CD4-positive, alpha-beta T cell (primary cell): ENCODE data around the gene CDH13. TPM values are rescaled to one million over a fixed set of nuclear protein-coding genes. Genes with fewer than 3 reads are reported as not detected.

Experiments used
- ATAC-seq: fragments of 200-7000 bp; cut with Tn5 transposase; one replicate; pipeline ENCODE4 v1.10.0; 2022; ENCODE audit warnings: mild to moderate bottlenecking; ENCODE audit not compliant: poor library complexity
- CTCF ChIA-PET: fragments of 350-600 bp; sonication (Branson Sonifier 250); formaldehyde crosslinking; loops from one replicate; lab custom pipeline; 2021; ENCODE audit warnings: antibody characterized with exemption, inconsistent platforms; lab: Charles Lee
- POLR2A ChIA-PET: fragments of 350-600 bp; sonication (Branson Sonifier 250); formaldehyde crosslinking; loops from one replicate; lab custom pipeline; 2021; ENCODE audit warnings: antibody characterized with exemption, inconsistent platforms; lab: Charles Lee
- DNase-seq, 14 experiments: peaks; one replicate each; pipeline ENCODE4 v3.0.0-alpha.2; 2013 to 2020; ENCODE audit warnings: mixed read lengths in 2 of 14
- H3K27ac ChIP-seq, 2 donors: one replicate each; pipeline versions ENCODE4 v1.5.1 to v1.7.0; 2013; ENCODE audit warnings: low read length in 2 of 2, low read depth in 1 of 2, mild to moderate bottlenecking in 1 of 2
- H3K27me3 ChIP-seq, 2 experiments: 1 replicate in 1 of 2; 2 replicates in 1 of 2; pipeline versions ENCODE4 v1.6.1 to v1.7.0; 2013; ENCODE audit warnings: low read length in 2 of 2, control low read depth in 1 of 2, mild to moderate bottlenecking in 1 of 2, moderate library complexity in 1 of 2; ENCODE audit not compliant: insufficient read depth in 2 of 2, control insufficient read depth in 1 of 2
- H3K36me3 ChIP-seq: one replicate; pipeline ENCODE4 v1.6.1; 2013; ENCODE audit warnings: low read length, control low read depth; ENCODE audit not compliant: insufficient read depth
- H3K4me1 ChIP-seq: one replicate; pipeline ENCODE4 v1.6.1; 2013; ENCODE audit warnings: low read length, control low read depth; ENCODE audit not compliant: insufficient read depth
- H3K4me3 ChIP-seq: one replicate; pipeline ENCODE4 v1.5.1; 2013; ENCODE audit warnings: mild to moderate bottlenecking, low read length, moderate library complexity
- H3K9me3 ChIP-seq, 2 experiments: 1 replicate in 1 of 2; 2 replicates in 1 of 2; pipeline versions ENCODE4 v1.6.1 to v1.7.0; 2013; ENCODE audit warnings: low read length in 2 of 2, mild to moderate bottlenecking in 2 of 2, control low read depth in 1 of 2, moderate library complexity in 1 of 2; ENCODE audit not compliant: control insufficient read depth in 1 of 2, insufficient read depth in 1 of 2
- H3K27ac Mint-ChIP-seq: one replicate; pipeline ENCODE4 v1.8.0; 2020; ENCODE audit warnings: mixed read lengths
- H3K27me3 Mint-ChIP-seq: one replicate; pipeline ENCODE4 v1.8.0; 2021; ENCODE audit warnings: mixed read lengths
- H3K36me3 Mint-ChIP-seq: one replicate; pipeline ENCODE4 v1.8.0; 2021; ENCODE audit warnings: low read depth, mixed read lengths
- H3K4me1 Mint-ChIP-seq: one replicate; pipeline ENCODE4 v1.8.0; 2021; ENCODE audit warnings: low read depth, mixed read lengths
- H3K4me3 Mint-ChIP-seq: one replicate; pipeline ENCODE4 v1.8.0; 2020; ENCODE audit warnings: mild to moderate bottlenecking, mixed read lengths
- H3K9me3 Mint-ChIP-seq: one replicate; pipeline ENCODE4 v1.8.0; 2020; ENCODE audit warnings: mixed read lengths
- intact Hi-C, 2 experiments: fragments of 100-400 bp; cut with DNase I in 1 of 2; cut with micrococcal nuclease in 1 of 2; formaldehyde crosslinking; loops; one replicate each; pipeline versions ENCODE4 v1.15.1 to v1.9.0; 2023 to 2025; cut with DNase I, micrococcal nuclease
- total RNA-seq, 174 experiments: library from RNA in 2 of 174; stranded (reverse) in 2 of 174; gene quantifications; one replicate each; pipeline ENCODE4 v1.2.3 and lab custom pipeline; 2021 to 2026
- TF ChIP-seq, protein P1 (sequence below): fragments of 200-600 bp; IDR thresholded peaks from one replicate; pipeline ENCODE4 v1.8.0; 2022; ENCODE audit warnings: antibody characterized with exemption, mild to moderate bottlenecking

Gene CDH13
- total RNA-seq, 2 experiments from 2014 or later = not detected

DNA sequence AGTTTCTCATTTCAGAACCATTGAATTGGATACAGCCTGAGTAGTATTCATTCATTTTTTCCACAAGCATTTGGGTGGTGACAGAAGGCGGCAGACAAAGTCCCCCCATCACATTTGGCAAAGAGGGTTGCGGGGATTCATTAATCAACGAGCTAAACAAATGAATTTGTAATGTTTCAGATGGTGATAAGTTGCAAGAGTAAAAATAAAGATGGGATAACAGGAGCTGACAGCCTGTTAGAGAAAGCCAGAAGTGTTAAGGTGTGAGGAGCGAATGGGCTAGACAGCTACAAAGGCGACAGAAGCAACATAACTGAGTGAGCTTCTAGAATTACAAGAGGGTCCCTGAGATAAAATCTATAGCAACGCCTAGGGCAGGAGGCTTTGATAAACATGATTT, 838.2 kb downstream of the CDH13 start:
- Histone ChIP-seq H3K4me3 (no peak overlapping the region), H3K4me1 (no peaks in the 10 kb centered on the region), H3K36me3 (no peaks in the 10 kb centered on the region), H3K27ac (no peak overlapping the region), H3K27me3 (no peaks in the 10 kb centered on the region), H3K9me3 (no peaks in the 10 kb centered on the region)
- Mint-ChIP-seq H3K36me3 (no peaks in the 10 kb centered on the region), H3K9me3 (no peaks in the 10 kb centered on the region), H3K4me1 (no peaks in the 10 kb centered on the region), H3K27me3 (no peaks in the 10 kb centered on the region), H3K4me3 (no peak overlapping the region), H3K27ac (no peak overlapping the region)
- ATAC-seq (no peak), DNase-seq (no peak)
- CTCF ChIA-PET = no interaction called here
- TF ChIP-seq, protein P1, sequence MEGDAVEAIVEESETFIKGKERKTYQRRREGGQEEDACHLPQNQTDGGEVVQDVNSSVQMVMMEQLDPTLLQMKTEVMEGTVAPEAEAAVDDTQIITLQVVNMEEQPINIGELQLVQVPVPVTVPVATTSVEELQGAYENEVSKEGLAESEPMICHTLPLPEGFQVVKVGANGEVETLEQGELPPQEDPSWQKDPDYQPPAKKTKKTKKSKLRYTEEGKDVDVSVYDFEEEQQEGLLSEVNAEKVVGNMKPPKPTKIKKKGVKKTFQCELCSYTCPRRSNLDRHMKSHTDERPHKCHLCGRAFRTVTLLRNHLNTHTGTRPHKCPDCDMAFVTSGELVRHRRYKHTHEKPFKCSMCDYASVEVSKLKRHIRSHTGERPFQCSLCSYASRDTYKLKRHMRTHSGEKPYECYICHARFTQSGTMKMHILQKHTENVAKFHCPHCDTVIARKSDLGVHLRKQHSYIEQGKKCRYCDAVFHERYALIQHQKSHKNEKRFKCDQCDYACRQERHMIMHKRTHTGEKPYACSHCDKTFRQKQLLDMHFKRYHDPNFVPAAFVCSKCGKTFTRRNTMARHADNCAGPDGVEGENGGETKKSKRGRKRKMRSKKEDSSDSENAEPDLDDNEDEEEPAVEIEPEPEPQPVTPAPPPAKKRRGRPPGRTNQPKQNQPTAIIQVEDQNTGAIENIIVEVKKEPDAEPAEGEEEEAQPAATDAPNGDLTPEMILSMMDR = no peak
- POLR2A ChIA-PET = no interaction called here
- intact Hi-C loops = no loop called here

DNA sequence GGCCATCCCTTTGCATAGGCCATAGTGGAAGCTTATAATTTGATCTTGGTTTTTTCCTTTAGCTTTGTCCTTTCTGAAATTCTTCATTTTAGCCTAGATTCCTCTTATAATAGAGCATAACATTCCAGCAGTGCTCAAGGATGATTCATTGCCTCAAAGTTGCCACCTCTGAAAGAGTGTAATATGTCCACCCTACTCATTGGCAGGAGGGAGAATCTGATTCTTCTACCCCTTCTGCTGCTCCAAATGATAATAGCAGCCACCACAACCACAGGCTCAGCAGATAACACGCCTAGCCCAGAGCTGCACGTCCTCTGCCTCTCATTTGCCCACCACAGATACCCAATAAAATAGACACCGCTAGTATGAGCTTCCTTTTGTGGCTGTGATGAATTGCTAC, 843.6 kb downstream of the CDH13 start:
- H3K27me3 ChIP-seq = no peaks in the 10 kb centered on the region
- no peak overlapping the region for H3K27ac ChIP-seq
- Mint-ChIP-seq H3K4me3 (no peak overlapping the region), H3K27ac (no peak overlapping the region), H3K27me3 (no peaks in the 10 kb centered on the region), H3K36me3 (no peaks in the 10 kb centered on the region), H3K9me3 (no peaks in the 10 kb centered on the region), H3K4me1 (no peaks in the 10 kb centered on the region)
- no peaks in the 10 kb centered on the region for H3K9me3 ChIP-seq
- DNase-seq (no peak), ATAC-seq (no peak)
- POLR2A ChIA-PET = no interaction called here
- no peak overlapping the region for H3K4me3 ChIP-seq
- CTCF ChIA-PET = no interaction called here
- intact Hi-C loops = no loop called here
- H3K36me3 ChIP-seq = no peaks in the 10 kb centered on the region
- H3K4me1 ChIP-seq = no peaks in the 10 kb centered on the region
- TF ChIP-seq, protein P1 = no peak

DNA sequence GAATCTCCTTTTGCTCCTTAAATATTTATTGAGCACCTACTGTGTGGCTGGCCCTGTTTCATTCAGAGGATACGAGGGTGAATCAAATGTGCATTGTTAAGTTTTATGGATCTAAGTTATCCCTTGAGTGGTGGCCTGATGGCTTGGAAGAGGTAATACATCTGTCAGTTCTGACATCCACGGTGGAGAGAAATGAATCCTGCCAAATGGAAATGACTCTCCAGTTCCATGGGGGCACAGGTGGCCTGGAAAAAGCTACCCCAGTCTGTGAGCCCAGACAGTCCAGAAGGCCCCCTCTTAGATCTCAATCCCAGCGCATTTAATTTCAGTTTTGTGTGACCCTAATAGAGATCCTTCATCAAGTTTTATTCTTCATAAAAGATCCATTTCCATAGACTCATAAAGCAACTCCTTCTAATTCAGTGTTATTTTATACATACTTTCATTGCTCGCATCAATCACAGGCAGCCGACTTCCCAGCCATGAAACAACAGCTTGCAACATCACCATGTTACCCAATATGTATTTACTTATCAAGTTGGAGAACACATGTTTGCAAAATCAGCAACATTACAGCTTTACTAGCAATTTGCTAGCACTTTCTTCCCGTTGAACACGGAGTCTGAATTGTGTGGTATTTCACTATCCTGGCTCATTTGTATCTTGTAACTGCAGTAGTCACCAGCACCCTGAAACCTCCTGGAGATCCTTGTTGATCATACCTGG, 846.2 kb downstream of the CDH13 start:
- Histone ChIP-seq H3K27ac (no peak overlapping the region), H3K4me3 (no peak overlapping the region), H3K9me3 (no peaks in the 10 kb centered on the region), H3K27me3 (no peaks in the 10 kb centered on the region), H3K36me3 (no peaks in the 10 kb centered on the region), H3K4me1 (no peaks in the 10 kb centered on the region)
- no peaks in the 10 kb centered on the region for H3K36me3 Mint-ChIP-seq
- ChIA-PET CTCF (no interaction called here), POLR2A (no interaction called here)
- no peaks in the 10 kb centered on the region for H3K4me1 Mint-ChIP-seq
- no peak for ATAC-seq
- H3K27me3 Mint-ChIP-seq = peaks cover 5% of the 10 kb centered on the region
- H3K27ac Mint-ChIP-seq = no peak overlapping the region
- H3K9me3 Mint-ChIP-seq = no peaks in the 10 kb centered on the region
- DNase-seq = no peak
- no peak overlapping the region for H3K4me3 Mint-ChIP-seq
- intact Hi-C loops = no loop called here
- TF ChIP-seq, protein P1 = no peak
